PFSK-1 (cell line): ENCODE results near the gene DGKH.

Experiments
- FOXP2 ChIP-seq: optimal IDR thresholded peaks from 2 replicates; pipeline ENCODE3; 2011; ENCODE audit warnings: borderline replicate concordance, control low read depth, inconsistent platforms; ENCODE audit not compliant: insufficient read depth; ENCODE audit errors: extremely low read length, extremely low read depth
- POLR2AphosphoS5 ChIP-seq: IDR thresholded peaks from 2 replicates; pipeline ENCODE4 v1.6.1; 2012; ENCODE audit warnings: low read depth, mild to moderate bottlenecking, control low read depth, low read length, moderate library complexity
- REST ChIP-seq, 2 experiments: IDR thresholded peaks; 2 replicates each; pipeline versions ENCODE4 v1.6.1 to v1.8.0; 2011 to 2012; ENCODE audit warnings: low read depth in 2 of 2, low read length in 2 of 2, control low read depth in 1 of 2, inconsistent platforms in 1 of 2, mild to moderate bottlenecking in 1 of 2, moderate library complexity in 1 of 2; ENCODE audit not compliant: insufficient read depth in 1 of 2
- SIN3A ChIP-seq: IDR thresholded peaks from 2 replicates; pipeline ENCODE4 v1.6.1; 2012; ENCODE audit warnings: mild to moderate bottlenecking, low read length, moderate library complexity, borderline replicate concordance; ENCODE audit not compliant: insufficient read depth
- TAF1 ChIP-seq: IDR thresholded peaks from 2 replicates; pipeline ENCODE4 v1.6.1; 2012; ENCODE audit warnings: low read length, control low read depth, borderline replicate concordance; ENCODE audit not compliant: insufficient read depth

DGKH gene

DNA sequence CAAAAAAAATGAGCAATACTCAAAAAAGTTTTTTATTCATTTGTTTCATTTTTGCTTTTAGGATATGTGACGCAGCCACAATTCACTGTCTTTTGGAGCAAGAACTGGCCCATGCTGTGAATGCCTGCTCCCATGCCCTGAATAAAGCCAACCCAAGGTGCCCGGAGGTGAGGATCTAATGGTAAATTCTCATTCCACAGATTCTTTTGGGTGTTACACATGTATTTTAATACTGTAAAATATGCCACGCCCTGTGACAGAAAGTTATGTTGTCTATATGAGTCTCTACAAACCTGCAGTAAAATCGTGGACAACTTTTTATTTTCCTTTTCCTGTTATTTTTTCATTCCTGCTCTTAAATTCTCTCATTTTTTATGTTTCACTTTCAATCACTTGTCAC, 166.0 kb downstream of the DGKH start:
- TF ChIP-seq REST (IDR thresholded peaks at IDR 0.05; ENCODE audit: insufficient read depth in 1 of 2, low read depth in 2 of 2, low read length in 2 of 2) (no peak), SIN3A (no peak), FOXP2 (no peak), POLR2AphosphoS5 (no peak), TAF1 (no peak)

GRCh38 chr13:42215578-42216421, 167.4 kb downstream of the DGKH start:
- TF ChIP-seq SIN3A = no peak
- no peak for TF ChIP-seq REST (IDR thresholded peaks at IDR 0.05; ENCODE audit: insufficient read depth in 1 of 2, low read depth in 2 of 2, low read length in 2 of 2)
- TF ChIP-seq FOXP2 = no peak
- no peak for TF ChIP-seq POLR2AphosphoS5
- no peak for TF ChIP-seq TAF1

GRCh38 chr13:42216422-42216735, 167.9 kb downstream of the DGKH start:
- TF ChIP-seq SIN3A (no peak), POLR2AphosphoS5 (no peak), REST (IDR thresholded peaks at IDR 0.05; ENCODE audit: insufficient read depth in 1 of 2, low read depth in 2 of 2, low read length in 2 of 2) (no peak), FOXP2 (no peak), TAF1 (no peak)

- TF ChIP-seq FOXP2 = no peak
- no peak for TF ChIP-seq SIN3A
- TF ChIP-seq REST (IDR thresholded peaks at IDR 0.05; ENCODE audit: insufficient read depth in 1 of 2, low read depth in 2 of 2, low read length in 2 of 2) = no peak
- TF ChIP-seq POLR2AphosphoS5 = no peak
- no peak for TF ChIP-seq TAF1
Measured at GRCh38 chr13:42218576-42218975, 170.1 kb downstream of the DGKH start.
